ENCODE measurements around the gene P2RY8.

DNA sequence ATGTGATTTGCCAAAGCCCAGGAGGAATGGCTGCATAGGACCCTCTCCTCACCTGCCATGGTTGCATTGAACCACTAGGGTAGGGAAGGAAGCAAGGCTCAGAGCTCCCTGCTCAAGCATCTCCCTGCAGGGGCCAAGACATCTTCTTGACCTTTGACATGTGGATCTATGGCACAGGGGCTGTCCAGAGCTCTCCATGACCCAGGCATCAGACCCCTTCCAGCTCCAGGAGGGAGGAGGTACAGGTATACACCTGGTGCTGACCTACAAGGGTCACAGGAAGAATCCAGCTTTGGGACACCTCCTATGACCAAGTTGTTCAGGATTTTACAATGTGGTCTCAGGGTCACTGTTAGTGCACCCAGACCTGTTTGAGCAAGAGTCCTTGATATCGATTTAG lies 61.1 kb downstream of the P2RY8 start:
- TF ChIP-seq, protein P1, sequence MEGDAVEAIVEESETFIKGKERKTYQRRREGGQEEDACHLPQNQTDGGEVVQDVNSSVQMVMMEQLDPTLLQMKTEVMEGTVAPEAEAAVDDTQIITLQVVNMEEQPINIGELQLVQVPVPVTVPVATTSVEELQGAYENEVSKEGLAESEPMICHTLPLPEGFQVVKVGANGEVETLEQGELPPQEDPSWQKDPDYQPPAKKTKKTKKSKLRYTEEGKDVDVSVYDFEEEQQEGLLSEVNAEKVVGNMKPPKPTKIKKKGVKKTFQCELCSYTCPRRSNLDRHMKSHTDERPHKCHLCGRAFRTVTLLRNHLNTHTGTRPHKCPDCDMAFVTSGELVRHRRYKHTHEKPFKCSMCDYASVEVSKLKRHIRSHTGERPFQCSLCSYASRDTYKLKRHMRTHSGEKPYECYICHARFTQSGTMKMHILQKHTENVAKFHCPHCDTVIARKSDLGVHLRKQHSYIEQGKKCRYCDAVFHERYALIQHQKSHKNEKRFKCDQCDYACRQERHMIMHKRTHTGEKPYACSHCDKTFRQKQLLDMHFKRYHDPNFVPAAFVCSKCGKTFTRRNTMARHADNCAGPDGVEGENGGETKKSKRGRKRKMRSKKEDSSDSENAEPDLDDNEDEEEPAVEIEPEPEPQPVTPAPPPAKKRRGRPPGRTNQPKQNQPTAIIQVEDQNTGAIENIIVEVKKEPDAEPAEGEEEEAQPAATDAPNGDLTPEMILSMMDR (IDR thresholded peaks at IDR 0.05) = no peak
- no peak for TF ChIP-seq POLR2AphosphoS5 (IDR thresholded peaks at IDR 0.05)
- TF ChIP-seq POLR2A (IDR thresholded peaks at IDR 0.05) = no peak
